GM19193 (cell line): Measurements from ENCODE around the gene PICALM.

Experiments used
- POLR2A ChIP-seq: IDR thresholded peaks from 4 replicates; pipeline ENCODE4 v1.6.1; 2011; ENCODE audit not compliant: insufficient read depth, insufficient read length; ENCODE audit errors: extremely low read depth

Gene PICALM

DNA sequence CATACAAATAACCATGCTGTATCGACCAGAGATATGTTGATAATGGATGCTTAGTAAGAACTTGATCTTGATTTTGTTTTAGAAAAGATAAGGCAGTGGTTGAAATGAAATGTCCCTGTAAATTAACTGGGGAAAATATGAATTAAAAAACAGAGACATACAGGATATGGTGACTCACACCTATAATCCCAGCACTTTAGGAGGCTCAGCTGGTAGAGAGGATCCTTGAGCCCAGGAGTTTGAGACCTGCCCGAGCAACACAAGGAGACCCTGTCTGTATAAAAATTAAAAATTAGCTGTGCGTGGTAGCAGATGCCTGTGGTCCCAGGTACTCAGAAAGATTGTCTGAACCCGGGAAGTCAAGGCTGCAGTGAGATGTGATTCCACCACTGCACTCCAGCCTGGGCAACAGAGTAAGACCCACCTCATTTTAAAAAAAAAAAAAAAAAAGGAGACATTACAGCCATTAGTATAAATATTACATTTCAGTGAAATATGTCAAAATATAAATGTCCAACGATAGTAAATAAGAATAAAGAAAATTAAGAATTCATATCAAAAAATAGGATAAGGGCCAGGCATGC is 4.6 kb downstream of the PICALM start:
- no peak for TF ChIP-seq POLR2A

DNA sequence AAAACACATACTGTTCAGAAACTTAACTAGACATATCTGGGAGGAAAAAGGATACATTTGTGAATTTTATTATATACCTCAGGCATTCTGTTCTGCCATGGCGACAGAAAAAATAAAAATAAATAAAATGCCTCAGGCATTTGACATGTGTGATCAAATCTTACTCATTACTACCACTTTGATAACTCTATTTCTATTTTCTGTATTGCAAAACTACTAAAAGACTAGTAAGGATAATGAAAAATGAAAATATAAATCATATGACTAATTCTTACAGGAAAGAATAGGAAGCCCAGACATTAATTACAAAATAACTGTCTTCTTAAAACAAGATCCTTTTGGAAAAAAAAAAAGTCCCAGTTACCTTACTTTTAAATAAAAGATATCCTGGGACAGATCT is 5.3 kb downstream of the PICALM start:
- TF ChIP-seq POLR2A: no peak

DNA sequence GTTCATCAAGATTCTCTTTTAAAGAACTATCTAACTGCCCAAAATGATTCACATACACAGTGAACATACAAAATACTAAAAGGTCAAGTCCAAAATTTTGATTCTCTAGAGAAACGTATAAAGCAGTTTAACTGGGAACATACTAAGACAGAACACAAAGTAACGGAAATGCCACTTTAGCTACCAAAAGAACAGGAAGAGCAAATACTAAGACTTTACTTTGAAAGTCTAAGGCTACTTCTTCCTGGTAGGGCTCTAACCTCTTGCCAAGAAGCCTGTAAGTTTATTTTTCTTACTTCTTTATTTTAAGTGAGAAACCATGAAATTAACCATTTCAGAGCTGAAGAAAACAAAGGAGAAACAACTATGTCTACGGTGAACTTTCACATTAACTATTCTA is 6.2 kb downstream of the PICALM start:
- TF ChIP-seq POLR2A: no peak

DNA sequence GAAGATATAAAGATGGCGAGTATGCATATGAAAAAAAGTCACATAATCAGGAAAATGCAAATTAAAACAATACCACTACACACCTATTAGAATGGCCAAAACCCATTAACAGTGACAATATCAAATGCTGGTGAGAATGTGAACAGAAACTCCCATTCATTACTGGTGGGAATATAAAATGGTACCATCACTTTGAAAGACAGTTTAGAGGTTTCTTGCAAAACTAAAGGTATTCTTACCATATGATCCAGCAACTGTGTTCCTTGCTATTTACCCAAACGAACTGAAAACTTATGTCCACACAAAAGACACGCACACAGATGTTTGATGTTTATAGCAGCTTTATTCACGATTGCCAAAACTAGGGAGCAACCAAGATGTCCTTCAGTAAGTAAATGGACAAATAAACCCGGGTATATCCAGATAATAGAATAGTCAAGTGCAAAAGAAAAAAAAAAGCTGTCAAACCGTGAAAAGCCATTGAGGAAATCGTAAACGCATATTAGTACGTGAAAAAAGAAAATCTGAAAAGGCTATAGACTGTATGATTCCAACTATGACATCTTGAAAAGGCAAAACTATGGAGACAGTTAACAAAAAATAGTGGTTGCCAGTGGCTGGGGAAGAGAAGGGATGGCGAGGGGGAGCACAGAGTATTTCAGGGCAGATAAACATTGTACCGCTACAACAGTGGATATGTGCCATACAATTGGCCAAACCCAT is 7.2 kb downstream of the PICALM start:
- no peak for TF ChIP-seq POLR2A

DNA sequence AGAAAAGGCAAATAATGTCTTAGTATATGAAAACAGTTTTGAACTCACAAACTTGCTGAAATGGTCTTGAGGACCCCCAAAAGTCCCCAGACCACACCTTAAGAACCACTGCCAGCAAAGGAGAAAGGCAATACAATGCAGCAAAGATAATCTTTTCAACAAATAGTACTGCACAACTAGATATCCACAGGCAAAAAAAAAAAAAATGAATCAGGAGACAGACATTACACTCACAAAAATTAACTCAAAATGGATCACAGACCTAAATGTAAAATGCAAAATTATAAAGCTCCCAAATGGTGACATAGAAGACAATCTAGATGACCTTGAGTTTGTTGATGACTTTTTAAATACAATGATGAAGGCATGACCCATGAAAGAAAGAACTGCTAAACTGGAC is 8.3 kb downstream of the PICALM start:
- TF ChIP-seq POLR2A: no peak

DNA sequence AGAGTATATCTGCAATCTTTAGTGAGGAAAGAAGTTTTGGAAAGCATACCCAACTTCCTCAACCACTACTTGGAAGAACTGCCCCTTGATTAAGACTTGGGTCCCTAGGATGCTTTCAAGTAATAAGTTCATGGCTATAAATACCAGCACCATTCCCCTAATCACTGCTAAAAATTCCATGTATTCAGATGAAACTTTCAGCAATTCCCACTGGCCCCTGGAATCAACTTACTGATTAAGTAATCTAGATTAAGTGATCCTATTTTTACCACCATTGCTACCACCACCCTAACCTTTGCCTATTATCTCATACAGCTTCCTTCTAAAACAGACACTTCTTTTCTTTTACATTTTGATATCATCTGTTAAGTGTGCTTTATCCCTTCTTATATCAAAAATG is 10.5 kb downstream of the PICALM start:
- no peak for TF ChIP-seq POLR2A

DNA sequence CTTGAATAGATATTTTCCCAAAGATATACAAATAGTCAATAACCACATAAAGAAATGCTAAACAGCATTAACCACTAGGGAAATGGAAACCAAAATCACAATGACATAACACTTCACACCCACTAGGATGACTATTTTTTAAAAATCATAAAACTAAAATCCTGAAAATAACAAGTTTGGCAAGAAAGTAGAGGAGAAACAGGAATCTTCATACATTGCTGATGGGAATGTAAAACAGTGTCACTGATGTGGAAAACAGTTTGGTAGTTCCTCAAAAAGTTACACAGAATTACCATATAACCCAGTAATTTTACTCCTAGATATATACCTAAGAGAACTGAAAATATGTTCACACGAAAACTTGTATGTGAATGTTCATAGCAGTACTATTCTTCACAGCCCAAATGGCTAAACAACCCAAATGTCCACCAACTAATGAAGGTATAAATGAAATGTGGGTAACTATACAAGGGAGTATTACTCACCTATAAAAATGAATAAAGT is 12.5 kb downstream of the PICALM start:
- no peak for TF ChIP-seq POLR2A

DNA sequence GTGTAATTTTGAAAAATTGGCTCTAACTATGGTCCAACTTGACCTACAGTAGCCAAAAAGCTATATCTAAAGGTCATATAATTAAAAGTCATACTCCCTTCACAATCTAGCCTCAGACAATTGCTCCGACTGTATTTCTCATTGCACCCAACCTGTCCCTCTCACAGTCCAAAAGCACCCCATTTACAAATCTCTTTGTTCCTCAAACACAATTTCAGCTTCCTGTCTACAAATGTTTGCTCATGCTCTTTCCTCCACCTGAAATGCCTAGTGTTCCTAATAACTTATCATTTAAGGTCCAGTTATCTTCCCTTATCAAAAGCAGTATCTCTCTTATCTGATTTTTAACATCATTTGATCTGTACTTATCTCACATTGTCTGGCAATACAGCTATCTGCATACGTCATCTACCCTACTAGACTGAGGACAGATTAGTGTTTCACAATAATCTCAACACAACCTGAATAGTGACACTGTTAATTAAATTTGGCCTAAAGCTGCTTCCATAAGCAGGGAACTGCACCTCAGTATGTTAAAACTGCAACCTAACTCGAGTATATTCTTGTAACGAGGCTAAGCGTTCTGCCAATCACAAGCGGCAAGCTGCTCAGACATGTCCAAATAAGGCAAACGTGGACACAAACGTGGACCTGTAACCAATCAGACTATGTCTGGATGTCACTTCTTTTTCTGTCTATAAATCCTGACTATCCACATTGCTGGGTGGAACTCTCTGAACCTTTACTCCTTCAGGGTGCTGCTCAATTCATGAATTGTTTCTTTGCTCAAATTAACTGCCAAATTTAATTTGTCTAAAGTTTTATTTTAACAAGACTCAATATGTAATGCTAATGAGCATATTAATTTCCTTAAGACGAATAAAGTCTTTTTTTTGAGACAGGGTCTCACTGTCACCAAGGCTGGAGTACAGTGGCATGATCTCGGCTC is 15.9 kb downstream of the PICALM start:
- TF ChIP-seq POLR2A: no peak

DNA sequence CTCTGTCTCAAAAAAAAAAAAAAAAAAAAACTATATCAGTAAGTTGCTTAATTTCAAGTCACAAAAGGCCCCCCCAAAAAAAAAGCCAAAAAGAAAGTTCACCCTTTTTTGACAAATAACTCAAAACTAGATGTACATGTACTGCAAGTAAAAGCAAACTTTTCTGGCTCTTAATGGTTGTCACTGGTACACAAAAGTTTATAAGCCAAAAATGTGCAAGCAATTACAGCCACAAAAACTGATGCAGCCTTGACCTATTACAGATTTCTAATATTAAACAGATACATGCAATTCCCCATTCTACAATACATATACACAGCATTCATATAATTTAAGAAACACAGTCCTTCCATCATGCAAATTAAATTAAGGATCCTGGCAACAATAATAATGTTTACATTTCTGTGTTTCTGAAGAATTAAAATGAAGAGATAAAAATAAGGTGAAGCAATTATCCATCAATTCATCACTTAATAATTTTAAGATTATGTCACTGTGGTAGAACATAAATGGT is 18.6 kb downstream of the PICALM start:
- TF ChIP-seq POLR2A: no peak

DNA sequence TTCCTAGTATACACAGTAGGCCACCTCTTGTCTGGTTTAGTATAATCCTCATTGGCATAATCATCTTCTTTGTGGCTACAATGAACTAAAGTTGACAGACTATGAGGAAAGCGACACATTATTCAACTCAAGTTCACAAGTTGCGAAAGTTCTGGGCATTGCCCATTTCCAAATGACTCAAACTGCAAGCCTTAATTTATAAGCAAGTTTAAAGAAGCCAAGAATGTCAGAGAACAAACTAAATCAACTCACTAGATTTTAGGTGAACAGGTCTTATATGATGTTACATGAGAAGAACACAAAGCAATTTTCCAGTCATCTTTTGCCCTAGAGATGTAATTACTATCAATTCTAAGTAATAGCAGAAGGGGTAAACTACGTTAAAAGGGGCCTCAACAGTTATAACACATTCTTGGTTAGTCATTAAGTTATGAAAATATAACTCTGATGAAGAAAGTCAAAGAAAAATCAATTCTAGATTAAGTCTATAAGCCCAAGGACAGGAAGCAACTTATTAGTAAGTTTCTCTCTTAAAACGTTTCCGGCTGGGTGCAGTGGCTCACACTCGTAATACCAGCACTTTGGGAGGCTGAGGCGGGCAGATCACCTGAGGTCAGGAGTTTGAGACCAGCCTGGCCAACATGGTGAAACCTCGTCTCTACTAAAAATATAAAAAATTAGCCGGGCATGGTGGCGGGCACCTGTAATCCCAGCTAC is 21.5 kb downstream of the PICALM start:
- TF ChIP-seq POLR2A: no peak

DNA sequence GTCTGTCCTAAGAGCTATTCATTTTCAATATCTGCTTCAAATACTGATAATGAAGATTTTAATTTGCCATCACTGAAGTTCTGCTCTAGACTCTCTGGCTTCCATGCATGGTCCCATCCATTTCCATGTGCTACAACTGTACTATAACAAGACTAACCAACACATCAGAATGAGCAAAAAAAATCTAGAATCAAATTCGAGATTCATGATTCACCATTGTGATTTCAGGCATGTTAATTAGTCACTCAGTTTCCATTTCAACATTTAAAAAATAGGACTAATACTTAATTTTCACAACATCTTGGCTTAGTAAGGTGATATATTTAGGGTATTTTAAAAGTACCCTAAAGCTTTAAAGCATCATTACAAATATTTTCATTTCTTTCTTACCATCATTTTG is 22.8 kb downstream of the PICALM start:
- no peak for TF ChIP-seq POLR2A

DNA sequence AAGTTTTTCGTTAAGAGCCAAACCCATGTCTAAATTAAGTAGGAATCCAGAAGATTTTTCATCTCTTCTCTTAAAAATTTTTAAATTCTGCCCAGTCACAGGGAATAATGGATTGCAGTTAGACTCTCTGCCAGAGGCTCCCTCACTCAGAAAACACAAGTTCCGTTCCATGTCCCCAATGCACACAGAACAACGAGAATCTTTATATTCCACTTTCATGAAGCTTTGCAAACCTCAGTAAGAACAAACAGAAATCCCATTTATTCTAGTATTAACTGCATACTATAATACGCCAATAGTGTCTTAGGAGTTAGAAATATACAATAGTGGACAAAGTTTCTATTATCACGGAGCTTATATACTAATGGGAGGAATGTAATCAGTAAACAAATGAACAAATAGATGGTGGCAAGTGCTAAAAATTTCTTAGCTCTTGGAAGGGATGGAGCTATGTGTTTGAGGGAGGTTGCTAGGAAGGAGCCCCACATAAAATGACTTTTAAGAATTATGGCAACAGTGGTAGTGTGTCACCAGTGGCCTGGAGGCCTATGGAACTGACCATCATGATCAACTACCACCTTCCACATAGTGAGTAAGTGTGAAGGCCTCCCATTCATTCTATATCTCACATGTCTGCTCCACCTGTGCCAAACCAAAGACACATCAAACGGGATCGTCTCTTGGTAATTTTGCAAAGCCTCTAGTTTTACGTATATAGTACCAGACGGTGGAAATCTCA is 24.9 kb downstream of the PICALM start:
- no peak for TF ChIP-seq POLR2A

DNA sequence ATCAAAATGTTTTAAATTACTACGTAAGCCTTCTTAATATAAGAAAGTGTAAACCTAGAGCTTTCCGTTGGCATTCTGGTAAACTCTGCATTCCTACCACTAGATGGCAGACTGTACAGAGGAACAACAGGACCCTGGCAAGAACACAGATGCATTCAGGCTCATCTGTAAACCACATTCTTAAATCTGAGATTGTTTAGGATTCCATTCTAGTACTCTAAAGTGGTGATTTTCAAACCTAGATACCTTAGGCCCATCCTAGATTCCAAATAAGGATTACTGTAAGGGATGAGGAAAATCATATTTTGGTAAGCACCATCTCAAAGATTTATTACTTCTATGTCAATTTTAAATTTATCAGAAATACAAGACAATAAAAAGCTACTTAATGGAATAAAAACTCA is 26.9 kb downstream of the PICALM start:
- TF ChIP-seq POLR2A: no peak
